Trophoblast cell (in vitro differentiated cells and primary cell): ENCODE results near the gene POLR2C.
A peak's percentile ranks its signal among the peaks of the same experiment; 100 is the strongest.

Experiments
- DNase-seq, 2 donors: peaks; one replicate each; pipeline ENCODE4 v3.0.0-alpha.2; 2016
- H2AFZ ChIP-seq: 2 replicates; pipeline ENCODE4 v1.6.1; 2013; ENCODE audit warnings: low read length, moderate library complexity, mild to moderate bottlenecking; ENCODE audit not compliant: insufficient read depth, poor library complexity
- H2AK5ac ChIP-seq: 2 replicates; pipeline ENCODE4 v1.6.1; 2013; ENCODE audit warnings: mild to moderate bottlenecking, low read length
- H2BK120ac ChIP-seq: 2 replicates; pipeline ENCODE4 v1.6.1; 2013; ENCODE audit warnings: low read length, mild to moderate bottlenecking, moderate library complexity; ENCODE audit not compliant: insufficient read depth, poor library complexity
- H2BK12ac ChIP-seq: 2 replicates; pipeline ENCODE4 v1.6.1; 2013; ENCODE audit warnings: mild to moderate bottlenecking, low read length, moderate library complexity
- H2BK5ac ChIP-seq: 2 replicates; pipeline ENCODE4 v1.6.1; 2013; ENCODE audit warnings: low read length, low read depth, moderate library complexity, mild to moderate bottlenecking; ENCODE audit not compliant: poor library complexity
- H3K14ac ChIP-seq: 2 replicates; pipeline ENCODE4 v1.6.1; 2013; ENCODE audit warnings: mild to moderate bottlenecking, low read length
- H3K18ac ChIP-seq: 2 replicates; pipeline ENCODE4 v1.6.1; 2013; ENCODE audit warnings: mild to moderate bottlenecking, low read length
- H3K23ac ChIP-seq: 2 replicates; pipeline ENCODE4 v1.6.1; 2013; ENCODE audit warnings: low read length
- H3K27ac ChIP-seq: 2 replicates; pipeline ENCODE4 v1.5.1; 2013; ENCODE audit warnings: low read depth, mild to moderate bottlenecking, inconsistent platforms, low read length, moderate library complexity
- H3K27me3 ChIP-seq: 2 replicates; pipeline ENCODE4 v1.6.1; 2013; ENCODE audit warnings: inconsistent platforms, mild to moderate bottlenecking, low read length, moderate library complexity; ENCODE audit not compliant: insufficient read depth
- H3K36me3 ChIP-seq, 2 experiments: 1 replicate in 1 of 2; 2 replicates in 1 of 2; pipeline ENCODE4 v1.6.1; 2013; ENCODE audit warnings: low read length in 2 of 2, mild to moderate bottlenecking in 2 of 2, moderate library complexity in 1 of 2; ENCODE audit not compliant: insufficient read depth in 2 of 2, control insufficient read depth in 1 of 2
- H3K4ac ChIP-seq: 2 replicates; pipeline ENCODE4 v1.6.1; 2013; ENCODE audit warnings: low read depth, mild to moderate bottlenecking, low read length, moderate library complexity
- H3K4me1 ChIP-seq, 2 experiments: 1 replicate in 1 of 2; 2 replicates in 1 of 2; pipeline ENCODE4 v1.6.1; 2013; ENCODE audit warnings: low read length in 2 of 2, mild to moderate bottlenecking in 2 of 2, moderate library complexity in 1 of 2; ENCODE audit not compliant: insufficient read depth in 2 of 2, control insufficient read depth in 1 of 2
- H3K4me2 ChIP-seq: 2 replicates; pipeline ENCODE4 v1.6.1; 2013; ENCODE audit warnings: inconsistent platforms, mild to moderate bottlenecking, low read length, moderate library complexity
- H3K4me3 ChIP-seq: 2 replicates; pipeline ENCODE4 v1.5.1; 2013; ENCODE audit warnings: mild to moderate bottlenecking, low read depth, low read length, inconsistent platforms
- H3K79me1 ChIP-seq: one replicate; pipeline ENCODE4 v1.6.1; 2013; ENCODE audit warnings: low read length
- H3K79me2 ChIP-seq: 2 replicates; pipeline ENCODE4 v1.6.1; 2013; ENCODE audit warnings: low read length, mild to moderate bottlenecking; ENCODE audit not compliant: control insufficient read depth, insufficient read depth, poor library complexity
- H3K9ac ChIP-seq: 2 replicates; pipeline ENCODE4 v1.6.1; 2013; ENCODE audit warnings: mild to moderate bottlenecking, low read length
- H3K9me3 ChIP-seq: 2 replicates; pipeline ENCODE4 v1.6.1; 2013; ENCODE audit warnings: low read depth, mild to moderate bottlenecking, control low read depth, inconsistent platforms, low read length; ENCODE audit not compliant: insufficient read depth
- H4K12ac ChIP-seq: 2 replicates; pipeline ENCODE4 v1.6.1; 2013; ENCODE audit warnings: low read depth, mild to moderate bottlenecking, low read length, moderate library complexity
- H4K8ac ChIP-seq: 2 replicates; pipeline ENCODE4 v1.6.1; 2013; ENCODE audit warnings: low read depth, mild to moderate bottlenecking, low read length, moderate library complexity
- H4K91ac ChIP-seq: one replicate; pipeline ENCODE4 v1.6.1; 2013; ENCODE audit warnings: low read depth, mild to moderate bottlenecking, low read length, moderate library complexity
- WGBS: extraction: QIAGEN DNeasy Blood & Tissue Kit; methylation state at CpG from one replicate; pipeline ENCODE4 v1.1.7; 2013; ENCODE audit warnings: missing lambda C conversion rate; ENCODE audit not compliant: insufficient read length, insufficient coverage; ENCODE audit errors: extremely low coverage; 5-methylcytosine and 5-hydroxymethylcytosine counted together

POLR2C gene

DNA sequence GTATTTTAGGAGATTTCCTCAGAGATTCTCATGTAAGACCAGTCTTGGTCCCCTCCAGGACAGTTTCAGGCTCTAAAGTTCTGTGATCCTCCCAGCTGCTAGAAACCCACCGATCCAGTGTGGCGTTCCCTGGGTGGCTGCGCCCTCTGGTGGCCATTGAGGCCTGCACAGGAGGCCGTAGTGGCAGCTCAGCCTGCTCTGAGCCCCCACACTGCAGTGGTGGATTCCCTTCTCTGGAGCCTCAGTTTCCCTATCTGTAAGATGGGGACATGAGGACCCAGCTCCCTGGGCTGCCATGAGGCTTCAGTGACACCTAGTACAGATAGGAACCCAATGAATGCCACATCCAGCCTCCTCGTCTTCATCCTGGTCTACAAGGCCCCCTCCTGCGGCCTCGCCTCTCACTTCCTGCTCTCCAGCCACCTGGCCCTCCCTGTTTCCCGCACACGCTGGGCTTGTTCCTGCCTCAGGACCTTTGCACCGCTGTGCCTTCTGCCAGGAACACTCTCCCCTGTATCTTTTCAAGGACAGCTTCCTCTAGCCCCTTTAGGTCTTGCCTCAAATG is 57.4 kb downstream of the POLR2C start:
- WGBS: no CpG with 5 or more reads among the region's 10 CpGs
- Histone ChIP-seq H2AK5ac (peak overlapping the region; percentile 8), H3K27me3 (no peaks in the 10 kb centered on the region), H3K9ac (no peak overlapping the region), H3K4me1 (peaks cover 26 to 29% of the 10 kb centered on the region in 2 experiments), H3K79me1 (peaks cover 40% of the 10 kb centered on the region), H2AFZ (no peak overlapping the region), H3K9me3 (no peaks in the 10 kb centered on the region), H2BK5ac (peak overlapping the region; percentile 0), H3K4ac (no peak overlapping the region), H4K12ac (no peak overlapping the region), H2BK12ac (peak overlapping the region; percentile 7), H4K8ac (peak overlapping the region; percentile 7), H3K4me3 (no peak overlapping the region), H3K14ac (no peak overlapping the region), H2BK120ac (peak overlapping the region; percentile 45), H4K91ac (peak overlapping the region; percentile 27), H3K36me3 (peaks cover 7 to 18% of the 10 kb centered on the region in 2 experiments), H3K23ac (no peak overlapping the region), H3K4me2 (no peak overlapping the region), H3K79me2 (peaks cover 17% of the 10 kb centered on the region), H3K18ac (no peak overlapping the region), H3K27ac (no peak overlapping the region)
- peak; percentile 46 to 83 for DNase-seq
